HG03066 (cell line): ENCODE measurements around the gene CRLF1.

Source experiments
- ATAC-seq: cut with Tn5 transposase; IDR thresholded peaks from one replicate; pipeline ENCODE4 v1.9.1; 2021; ENCODE audit warnings: low read depth; ENCODE audit not compliant: unreplicated experiment

CRLF1 gene

DNA sequence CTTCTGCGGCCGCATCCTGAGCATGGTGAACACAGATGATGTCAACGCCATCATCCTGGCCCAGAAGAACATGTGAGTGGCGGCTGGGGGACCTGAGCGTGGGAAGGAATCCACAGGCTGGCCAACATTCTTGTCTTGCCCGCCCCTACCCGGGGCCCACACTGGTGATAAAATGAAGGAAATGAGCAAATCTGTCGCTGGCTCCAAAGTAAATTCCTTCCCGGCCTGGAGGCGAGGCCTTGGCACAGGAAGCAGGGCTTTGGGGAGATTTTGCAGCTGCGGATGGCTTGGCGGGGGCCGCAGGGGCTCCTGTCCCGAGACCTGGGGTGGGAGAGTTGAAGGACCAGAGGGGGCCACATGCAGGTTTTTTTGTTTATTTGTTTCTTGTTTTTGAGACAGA lies 44.5 kb downstream of the CRLF1 start:
- ATAC-seq: no peak

DNA sequence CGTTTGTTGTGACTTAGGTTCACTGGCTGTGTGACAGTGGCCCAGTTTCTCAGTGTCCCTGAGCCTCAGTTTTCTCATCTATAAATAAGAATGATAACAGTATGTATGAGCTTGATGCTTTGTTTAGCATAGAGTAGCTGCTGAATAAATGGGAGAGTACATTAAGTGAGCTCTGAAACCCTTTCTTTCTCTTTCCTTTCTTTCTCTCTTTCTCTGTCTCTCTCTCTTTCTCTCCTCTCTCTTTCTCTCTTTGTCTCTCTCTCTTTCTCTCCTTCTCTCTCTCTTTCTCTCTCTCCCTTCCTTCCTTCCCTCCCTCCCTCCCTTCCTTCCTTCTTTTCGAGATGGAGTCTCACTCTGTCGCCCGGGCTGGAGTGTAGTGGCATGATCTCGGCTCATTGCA lies 46.9 kb downstream of the CRLF1 start:
- no peak for ATAC-seq

DNA sequence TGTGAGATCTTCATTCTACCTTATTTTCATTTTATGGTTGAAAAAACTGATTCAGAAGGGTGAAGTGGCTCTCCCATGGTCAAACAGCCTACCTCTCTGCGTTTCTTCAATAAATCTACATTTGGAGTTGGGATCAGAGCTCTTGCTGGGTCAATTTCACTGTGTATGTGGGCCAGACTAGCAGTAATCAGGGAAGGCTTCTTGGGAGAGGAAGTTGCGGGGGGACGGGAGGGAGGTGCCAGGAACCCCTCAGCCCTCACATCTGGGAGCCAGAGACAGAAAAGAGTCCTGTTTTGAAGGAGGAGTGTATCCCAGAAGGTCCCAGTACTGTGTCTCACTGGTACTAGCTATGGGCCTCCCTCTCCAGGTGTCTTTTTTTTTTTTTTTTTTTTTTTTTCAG lies 48.0 kb downstream of the CRLF1 start:
- no peak for ATAC-seq

DNA sequence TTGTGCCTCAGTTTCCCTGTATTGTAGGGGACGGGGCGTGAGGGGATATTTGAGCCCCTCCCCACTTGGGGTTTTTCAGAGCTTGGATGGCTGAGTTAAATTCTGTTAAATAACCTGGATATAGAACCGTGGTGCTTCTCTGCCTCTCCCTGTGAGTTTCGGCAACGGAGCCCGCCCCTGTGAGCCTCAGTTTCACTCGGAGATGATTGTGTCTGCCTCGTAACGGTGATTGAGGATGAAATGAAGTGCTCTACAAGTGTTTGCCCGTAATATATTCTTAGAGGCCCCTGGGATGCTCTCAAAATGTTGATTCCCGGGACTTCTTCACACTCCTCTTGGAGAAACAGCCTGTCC lies 48.4 kb downstream of the CRLF1 start:
- no peak for ATAC-seq

DNA sequence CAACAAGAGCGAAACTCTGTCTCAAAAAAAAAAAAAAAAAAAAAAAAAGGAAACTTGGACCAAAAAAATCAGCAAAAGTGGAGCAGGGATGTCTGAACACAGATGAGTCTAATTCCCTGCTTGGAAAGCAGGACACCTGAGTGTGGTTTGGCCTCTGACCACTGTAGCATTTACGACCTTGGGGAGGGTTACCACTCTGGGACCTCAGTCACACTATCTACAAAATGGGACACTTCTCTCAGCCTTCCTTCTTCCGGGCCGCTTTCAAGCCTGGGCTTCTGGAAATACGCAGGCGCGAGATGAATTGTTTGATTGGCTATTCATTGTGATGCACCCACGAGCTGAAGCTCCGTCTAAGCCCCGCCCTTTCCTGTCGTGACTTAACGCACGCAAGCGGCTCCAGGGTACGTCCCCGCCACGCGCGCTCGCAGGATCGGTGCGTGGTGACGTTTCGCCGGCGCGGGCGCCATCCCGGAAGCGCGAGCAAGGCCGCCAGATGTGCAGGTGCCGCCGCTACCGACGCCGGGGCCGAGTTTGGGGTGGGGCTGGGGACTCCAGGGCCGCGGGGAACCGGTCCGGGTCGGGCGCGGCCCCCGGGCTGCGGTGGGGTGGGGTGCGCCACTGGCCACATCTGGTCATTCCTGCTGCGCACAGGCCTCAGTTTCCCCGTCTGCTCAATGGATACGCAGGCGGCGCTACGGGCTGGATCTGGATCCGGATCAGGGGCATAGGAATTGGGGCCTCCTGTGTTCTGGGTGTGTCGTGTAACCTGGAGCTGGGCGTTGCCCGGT lies 49.0 kb downstream of the CRLF1 start, which contains the start of gene KXD1:
Gene KXD1 (plus strand): TSS at position 460 of the 791 bp plus-strand sequence. CDS start 4,187 bp downstream, outside the sequence.
- ATAC-seq: peak; percentile 94

DNA sequence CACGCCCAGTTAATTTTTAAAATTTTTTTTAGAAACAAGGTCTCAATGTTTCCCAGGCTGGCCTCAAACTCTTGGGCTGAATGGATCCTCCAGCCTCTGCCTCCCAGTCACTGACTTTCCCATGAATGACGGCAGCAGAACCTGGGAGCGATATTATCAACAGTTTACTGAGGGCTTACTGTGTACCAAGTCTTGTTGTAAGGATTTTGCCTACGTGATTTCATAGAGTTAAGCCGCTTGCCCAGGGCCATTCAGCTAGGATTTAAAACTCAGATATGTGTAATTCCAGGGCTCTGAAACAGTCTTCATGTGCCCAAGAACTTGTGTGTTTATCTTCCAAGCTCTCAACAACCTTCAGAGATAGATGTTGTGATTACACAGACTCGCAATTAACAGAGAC lies 55.0 kb downstream of the CRLF1 start:
- no peak for ATAC-seq

DNA sequence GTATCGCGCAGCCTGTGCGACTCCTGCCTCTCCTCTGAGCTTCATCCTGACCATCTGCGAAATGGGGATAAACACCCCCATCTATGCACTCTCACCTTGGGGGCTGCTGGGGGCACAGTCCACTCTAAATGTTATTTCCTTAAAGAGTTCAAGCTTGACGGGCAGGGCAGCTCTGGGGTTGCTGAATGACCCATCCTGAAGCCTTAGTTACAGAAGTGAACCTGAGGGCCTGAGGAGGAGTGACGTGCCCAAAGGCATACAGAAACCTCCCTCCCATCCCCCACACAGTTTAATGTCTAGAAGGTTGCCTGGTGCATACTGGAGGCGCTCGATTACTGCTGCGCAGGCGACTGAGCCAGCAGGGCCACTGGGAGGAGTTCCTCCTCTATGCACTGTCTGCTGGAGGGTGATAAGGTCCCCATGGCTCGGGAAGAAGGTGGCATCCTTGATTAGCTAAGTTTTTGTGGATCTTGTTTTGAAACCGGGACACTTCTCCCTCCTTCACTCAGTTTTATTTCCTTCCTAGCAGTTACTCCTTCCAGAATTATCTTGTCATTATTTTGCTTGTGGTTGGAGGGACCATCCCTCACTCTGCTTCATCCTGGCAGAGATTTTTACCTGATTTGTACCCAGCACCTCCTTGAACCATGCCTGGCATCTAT lies 62.7 kb downstream of the CRLF1 start:
- ATAC-seq: peak; percentile 67
